Panc1 (cell line): ENCODE data around the gene SERGEF.

Experiments
- POLR2AphosphoS5 ChIP-seq: IDR thresholded peaks from 2 replicates; pipeline ENCODE4 v1.6.1; 2012; ENCODE audit warnings: mild to moderate bottlenecking, low read depth, low read length, moderate library complexity
- TCF7L2 ChIP-seq: IDR thresholded peaks from 2 replicates; pipeline ENCODE4 v1.6.1; 2011; ENCODE audit warnings: mild to moderate bottlenecking, low read depth, low read length, inconsistent platforms
- TF ChIP-seq, protein P1 (sequence below), 2 experiments: IDR thresholded peaks; 2 replicates each; pipeline ENCODE4 v1.6.1; 2011 to 2012; ENCODE audit warnings: low read depth in 2 of 2, control low read depth in 1 of 2, low read length in 1 of 2, mild to moderate bottlenecking in 1 of 2, moderate library complexity in 1 of 2; ENCODE audit not compliant: insufficient read depth in 1 of 2
- TF ChIP-seq, protein P2 (sequence below): fragments of 450-650 bp; IDR thresholded peaks from 2 replicates; pipeline ENCODE4 v1.5.1; 2017; ENCODE audit warnings: mild to moderate bottlenecking

DNA sequence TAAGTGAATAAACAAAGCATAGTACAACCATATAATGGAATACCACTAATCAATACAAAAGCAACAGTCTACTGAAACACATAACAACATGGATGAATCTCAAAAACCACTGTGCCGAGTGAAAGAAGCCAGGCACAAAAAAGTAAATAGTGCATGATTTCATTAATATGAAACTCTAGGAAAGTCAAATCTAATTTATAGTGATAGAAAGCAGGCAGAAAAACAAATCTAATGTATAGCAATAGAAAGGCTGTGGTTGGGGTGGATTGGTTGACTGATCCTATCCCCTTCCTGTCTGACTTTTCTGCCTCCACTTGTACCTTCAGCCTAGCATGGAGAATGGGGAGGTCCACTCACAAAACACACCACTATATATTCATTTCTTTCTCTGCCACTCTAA lies 115.4 kb downstream of the SERGEF start:
- no peak for TF ChIP-seq POLR2AphosphoS5
- TF ChIP-seq, protein P1, sequence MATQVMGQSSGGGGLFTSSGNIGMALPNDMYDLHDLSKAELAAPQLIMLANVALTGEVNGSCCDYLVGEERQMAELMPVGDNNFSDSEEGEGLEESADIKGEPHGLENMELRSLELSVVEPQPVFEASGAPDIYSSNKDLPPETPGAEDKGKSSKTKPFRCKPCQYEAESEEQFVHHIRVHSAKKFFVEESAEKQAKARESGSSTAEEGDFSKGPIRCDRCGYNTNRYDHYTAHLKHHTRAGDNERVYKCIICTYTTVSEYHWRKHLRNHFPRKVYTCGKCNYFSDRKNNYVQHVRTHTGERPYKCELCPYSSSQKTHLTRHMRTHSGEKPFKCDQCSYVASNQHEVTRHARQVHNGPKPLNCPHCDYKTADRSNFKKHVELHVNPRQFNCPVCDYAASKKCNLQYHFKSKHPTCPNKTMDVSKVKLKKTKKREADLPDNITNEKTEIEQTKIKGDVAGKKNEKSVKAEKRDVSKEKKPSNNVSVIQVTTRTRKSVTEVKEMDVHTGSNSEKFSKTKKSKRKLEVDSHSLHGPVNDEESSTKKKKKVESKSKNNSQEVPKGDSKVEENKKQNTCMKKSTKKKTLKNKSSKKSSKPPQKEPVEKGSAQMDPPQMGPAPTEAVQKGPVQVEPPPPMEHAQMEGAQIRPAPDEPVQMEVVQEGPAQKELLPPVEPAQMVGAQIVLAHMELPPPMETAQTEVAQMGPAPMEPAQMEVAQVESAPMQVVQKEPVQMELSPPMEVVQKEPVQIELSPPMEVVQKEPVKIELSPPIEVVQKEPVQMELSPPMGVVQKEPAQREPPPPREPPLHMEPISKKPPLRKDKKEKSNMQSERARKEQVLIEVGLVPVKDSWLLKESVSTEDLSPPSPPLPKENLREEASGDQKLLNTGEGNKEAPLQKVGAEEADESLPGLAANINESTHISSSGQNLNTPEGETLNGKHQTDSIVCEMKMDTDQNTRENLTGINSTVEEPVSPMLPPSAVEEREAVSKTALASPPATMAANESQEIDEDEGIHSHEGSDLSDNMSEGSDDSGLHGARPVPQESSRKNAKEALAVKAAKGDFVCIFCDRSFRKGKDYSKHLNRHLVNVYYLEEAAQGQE (IDR thresholded peaks at IDR 0.05; ENCODE audit: insufficient read depth in 1 of 2, low read depth in 2 of 2, low read length in 1 of 2) = no peak
- TF ChIP-seq, protein P2, sequence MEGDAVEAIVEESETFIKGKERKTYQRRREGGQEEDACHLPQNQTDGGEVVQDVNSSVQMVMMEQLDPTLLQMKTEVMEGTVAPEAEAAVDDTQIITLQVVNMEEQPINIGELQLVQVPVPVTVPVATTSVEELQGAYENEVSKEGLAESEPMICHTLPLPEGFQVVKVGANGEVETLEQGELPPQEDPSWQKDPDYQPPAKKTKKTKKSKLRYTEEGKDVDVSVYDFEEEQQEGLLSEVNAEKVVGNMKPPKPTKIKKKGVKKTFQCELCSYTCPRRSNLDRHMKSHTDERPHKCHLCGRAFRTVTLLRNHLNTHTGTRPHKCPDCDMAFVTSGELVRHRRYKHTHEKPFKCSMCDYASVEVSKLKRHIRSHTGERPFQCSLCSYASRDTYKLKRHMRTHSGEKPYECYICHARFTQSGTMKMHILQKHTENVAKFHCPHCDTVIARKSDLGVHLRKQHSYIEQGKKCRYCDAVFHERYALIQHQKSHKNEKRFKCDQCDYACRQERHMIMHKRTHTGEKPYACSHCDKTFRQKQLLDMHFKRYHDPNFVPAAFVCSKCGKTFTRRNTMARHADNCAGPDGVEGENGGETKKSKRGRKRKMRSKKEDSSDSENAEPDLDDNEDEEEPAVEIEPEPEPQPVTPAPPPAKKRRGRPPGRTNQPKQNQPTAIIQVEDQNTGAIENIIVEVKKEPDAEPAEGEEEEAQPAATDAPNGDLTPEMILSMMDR = no peak
- no peak for TF ChIP-seq TCF7L2
